A549 treated with CpdA at 1 μM for 4 hours (cell line): ENCODE data around the gene CSNK2A3. TPM values are rescaled to one million over a fixed set of nuclear protein-coding genes. Genes with fewer than 3 reads are reported as not detected.

Experiments used
- total RNA-seq: library from RNA; stranded (reverse); fragments of 200-300 nt; extraction: Qiagen RNA extraction; gene quantifications from 5 replicates; pipeline ENCODE4 v1.2.3, GENCODE V29; 2022; ENCODE audit warnings: low read depth

The CSNK2A3 gene
- total RNA-seq = 1.4 to 1.8 TPM (median 1.5 TPM) in 5 replicates

DNA sequence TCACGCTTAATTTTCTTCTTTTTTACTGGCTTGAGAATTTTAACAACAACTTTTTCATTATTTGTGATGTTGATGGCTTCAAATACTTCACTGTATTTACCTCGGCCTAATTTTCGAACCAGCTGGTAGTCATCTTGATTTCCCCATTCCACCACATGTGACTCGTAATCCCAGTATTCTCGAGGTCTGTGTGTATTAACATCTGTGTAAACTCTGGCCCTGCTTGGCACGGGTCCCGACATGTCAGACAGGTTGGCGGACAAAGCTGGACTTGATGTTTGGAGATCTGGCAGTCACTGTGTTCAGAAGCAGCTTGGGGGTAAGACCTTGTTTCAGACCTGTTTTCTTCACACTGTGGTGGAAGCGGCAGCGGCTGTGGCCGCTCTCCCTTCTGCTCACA lies at the start of gene CSNK2A3:
Gene CSNK2A3, minus strand, starts transcription at position 373 of the 400 bp plus-strand sequence. Its CDS starts 131 bp downstream, at position 242.

